GM12878 (cell line): ENCODE measurements around the gene UPF1. TPM values are rescaled to one million over a fixed set of nuclear protein-coding genes. Genes with fewer than 3 reads are reported as not detected.
A peak's percentile ranks its signal among the peaks of the same experiment; 100 is the strongest.

Experiments used
- ATAC-seq: fragments of 200-7000 bp; cut with Tn5 transposase; 3 replicates; pipeline ENCODE4 v1.9.1; 2020; ENCODE audit warnings: mild to moderate bottlenecking, moderate library complexity
- BruUV-seq: library from RNA; stranded (reverse); fragments of 400-500 nt; replicated peaks from 2 replicates; lab custom pipeline; 2021; lab: Mats Ljungman, UMichigan
- CTCF ChIA-PET: fragments of 300-600 bp; sonication (Branson Sonifier 250); formaldehyde crosslinking; extraction: SDS; loops from one replicate; lab custom pipeline; 2021; ENCODE audit warnings: inconsistent platforms; lab: Yijun Ruan, JAX
- POLR2A ChIA-PET: fragments of 350-600 bp; formaldehyde crosslinking; extraction: SDS; loops from one replicate; lab custom pipeline; 2021; ENCODE audit warnings: inconsistent platforms; lab: Charles Lee
- RAD21 ChIA-PET: fragments of 300-600 bp; sonication (Branson Sonifier 250); formaldehyde crosslinking; loops from one replicate; lab custom pipeline; 2023; ENCODE audit warnings: antibody characterized with exemption; ENCODE audit not compliant: unreplicated experiment; lab: Charles Lee
- SMC1A ChIA-PET: fragments of 300-600 bp; sonication (Branson Sonifier 250); formaldehyde crosslinking; loops from one replicate; lab custom pipeline; 2023; ENCODE audit not compliant: unreplicated experiment, uncharacterized antibody; lab: Charles Lee
- DNase-seq: peaks from one replicate; pipeline ENCODE4 v3.0.0-alpha.2; 2011; ENCODE audit warnings: low read depth, low spot score
- FAIRE-seq: peaks from 3 replicates; lab custom pipeline; 2011; peaks lifted over from hg19 to GRCh38; lab: Jason Lieb, UNC
- H2AFZ ChIP-seq: 2 replicates; pipeline ENCODE4 v1.6.0; 2011; ENCODE audit warnings: low read depth, low read length, control low read depth; ENCODE audit not compliant: control insufficient read depth
- H3K27ac ChIP-seq: 2 replicates; pipeline ENCODE4 v1.5.1; 2011; ENCODE audit warnings: control low read depth; ENCODE audit not compliant: control insufficient read depth, insufficient read depth
- H3K27me3 ChIP-seq, 2 experiments: replicated peaks in 1 of 2; 2 replicates each; pipeline versions ENCODE4 v1.6.0 to v1.6.1; 2011; ENCODE audit warnings: low read length in 1 of 2; ENCODE audit not compliant: control insufficient read depth in 2 of 2, insufficient read depth in 2 of 2
- H3K36me3 ChIP-seq, 2 experiments: 2 replicates each; pipeline ENCODE4 v1.5.1; 2011; ENCODE audit warnings: low read length in 1 of 2; ENCODE audit not compliant: control insufficient read depth in 2 of 2, insufficient read depth in 2 of 2
- H3K4me1 ChIP-seq: 2 replicates; pipeline ENCODE4 v1.6.1; 2011; ENCODE audit warnings: mild to moderate bottlenecking, low read length, moderate library complexity, mixed read lengths; ENCODE audit not compliant: control insufficient read depth, insufficient read depth
- H3K4me2 ChIP-seq: 2 replicates; pipeline ENCODE4 v1.6.0; 2011; ENCODE audit warnings: control low read depth; ENCODE audit not compliant: control insufficient read depth, insufficient read depth
- H3K4me3 ChIP-seq: fragments of 200-600 bp; sonication (generic); 2 replicates; pipeline ENCODE4 v1.5.1; 2016
- H3K79me2 ChIP-seq: 2 replicates; pipeline ENCODE4 v1.6.0; 2011; ENCODE audit warnings: low read length; ENCODE audit not compliant: control insufficient read depth, insufficient read depth
- H3K9ac ChIP-seq: 2 replicates; pipeline ENCODE4 v1.8.0; 2011; ENCODE audit warnings: low read length, control low read depth, mixed read lengths; ENCODE audit not compliant: control insufficient read depth, insufficient read depth
- H3K9me3 ChIP-seq: replicated peaks from 3 replicates; pipeline ENCODE4 v1.5.1; 2011; ENCODE audit warnings: mild to moderate bottlenecking, low read length; ENCODE audit not compliant: control insufficient read depth, insufficient read depth
- H4K20me1 ChIP-seq: 2 replicates; pipeline ENCODE4 v1.6.0; 2011; ENCODE audit not compliant: control insufficient read depth, insufficient read depth
- BACH1 ChIP-seq: fragments of 450-650 bp; IDR thresholded peaks from 2 replicates; pipeline ENCODE4 v1.6.1; 2017; ENCODE audit warnings: mild to moderate bottlenecking, borderline replicate concordance
- CBFB ChIP-seq: IDR thresholded peaks from 2 replicates; pipeline ENCODE4 v1.6.1; 2016; ENCODE audit warnings: antibody characterized with exemption, low read depth
- JUNB ChIP-seq: IDR thresholded peaks from 2 replicates; pipeline ENCODE4 v1.6.1; 2016; ENCODE audit warnings: antibody characterized with exemption, mild to moderate bottlenecking
- KAT2A ChIP-seq: conservative IDR thresholded peaks from 2 replicates; pipeline ENCODE4 v1.6.1; 2011; ENCODE audit warnings: low read depth, low read length; ENCODE audit not compliant: control insufficient read depth
- NRF1 ChIP-seq: conservative IDR thresholded peaks from 2 replicates; pipeline ENCODE4 v1.6.1; 2011; ENCODE audit warnings: mild to moderate bottlenecking, low read depth, low read length, improper control_type of control experiment
- PML ChIP-seq: IDR thresholded peaks from 2 replicates; pipeline ENCODE4 v1.6.1; 2012; ENCODE audit warnings: low read length, inconsistent platforms
- POLR2AphosphoS5 ChIP-seq: IDR thresholded peaks from 2 replicates; pipeline ENCODE4 v1.6.1; 2011; ENCODE audit warnings: mild to moderate bottlenecking, low read length, inconsistent platforms
- RUNX3 ChIP-seq: IDR thresholded peaks from 2 replicates; pipeline ENCODE4 v1.6.1; 2012; ENCODE audit warnings: low read length, inconsistent platforms
- SIN3A ChIP-seq: IDR thresholded peaks from 2 replicates; pipeline ENCODE4 v1.6.1; 2012; ENCODE audit warnings: low read depth, low read length, improper control_type of control experiment
- YY1 ChIP-seq: IDR thresholded peaks from 2 replicates; pipeline ENCODE4 v1.6.1; 2011; ENCODE audit warnings: low read depth, mild to moderate bottlenecking, low read length
- WGBS: methylation state at CpG from one replicate; pipeline ENCODE4 v1.1.6; 2016; ENCODE audit warnings: low lambda C conversion rate; ENCODE audit not compliant: insufficient replicate concordance, insufficient coverage; ENCODE audit errors: missing lambda C conversion rate; 5-methylcytosine and 5-hydroxymethylcytosine counted together
- in situ Hi-C: fragments of 300-500 bp; cut with MboI; formaldehyde crosslinking; loops from 9 replicates; pipeline ENCODE4 v1.14.3; 2018; ENCODE audit warnings: mixed read lengths
- intact Hi-C: fragments of 100-400 bp; cut with micrococcal nuclease; formaldehyde crosslinking; loops from one replicate; pipeline ENCODE4 v1.14.2; 2022; ENCODE audit not compliant: unreplicated experiment
- polyA plus RNA-seq, 11 experiments: library from polyadenylated mRNA; depleted of rRNA in 4 of 11; unstranded in 6 of 11; stranded (reverse) in 5 of 11; fragments of >200 nt; fragmentation: Nextera tagmentation in 4 of 11; fragmentation: Illumina TruSeq in 1 of 11; extraction: Ambion mirVana in 4 of 11; extraction: Trizol in 1 of 11; gene quantifications; 1 replicate in 1 of 11; 2 replicates in 10 of 11; pipeline versions ENCODE4 v1.2.1 to v1.2.3, GENCODE V29; 2011 to 2016; ENCODE audit warnings: inconsistent platforms in 2 of 11, missing spikeins in 2 of 11, low read depth in 1 of 11
- total RNA-seq, 4 experiments: library from RNA; depleted of rRNA in 3 of 4; stranded (reverse); fragments of >200 nt in 3 of 4; fragmentation: Illumina TruSeq in 1 of 4; extraction: Trizol in 1 of 4; gene quantifications; 2 replicates each; pipeline versions ENCODE4 v1.2.1 to v1.2.3, GENCODE V29; 2013 to 2021
- TF ChIP-seq, protein P1 (sequence below): fragments of 450-650 bp; IDR thresholded peaks from 2 replicates; pipeline ENCODE4 v1.6.1; 2016; ENCODE audit warnings: mild to moderate bottlenecking
- TF ChIP-seq, protein P2 (sequence below): fragments of 450-650 bp; IDR thresholded peaks from 2 replicates; pipeline ENCODE4 v1.6.1; 2017; ENCODE audit warnings: low read depth, mild to moderate bottlenecking, moderate library complexity
- TF ChIP-seq, protein P3 (sequence below): IDR thresholded peaks from 2 replicates; pipeline ENCODE4 v1.6.1; 2012; ENCODE audit warnings: low read depth, low read length, improper control_type of control experiment

UPF1 gene
- total and polyA plus RNA-seq, 10 of the 15 experiments (the other 5 are each of a cell fraction or from before 2014, with no cell fraction given) = 0.58 to 80.9 (median 18.7) TPM

DNA sequence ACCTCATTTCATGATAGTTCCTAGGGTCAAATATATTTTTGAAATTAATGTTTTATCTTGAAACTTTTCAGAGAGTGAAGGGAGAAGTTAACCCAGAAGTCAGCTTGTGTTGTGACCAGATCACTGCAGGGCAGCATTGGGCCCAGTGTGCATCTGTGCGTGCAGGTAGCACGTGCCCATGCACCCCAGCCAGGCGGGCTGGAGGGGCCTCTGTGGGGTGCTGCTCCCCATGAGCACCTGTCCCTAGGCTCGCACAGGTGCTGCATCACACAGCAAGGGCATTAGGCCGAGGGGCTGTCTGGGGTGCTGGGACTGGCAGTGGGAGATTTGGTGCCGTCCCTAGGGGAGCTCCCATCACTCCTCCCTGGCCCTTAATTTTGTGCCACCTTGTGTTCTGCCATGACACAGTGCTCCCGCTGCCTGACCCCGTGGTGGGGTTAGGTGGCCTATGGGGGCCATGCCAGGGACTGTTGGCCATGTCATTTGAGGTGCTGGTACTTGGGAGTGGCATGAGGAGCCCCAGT lies 13.1 kb downstream of the UPF1 start:
- TF ChIP-seq YY1 (no peak), SIN3A (no peak), BACH1 (no peak), POLR2AphosphoS5 (peak; percentile 43; the same call in 1 of the 2 replicates)
- no peak overlapping the region for H2AFZ ChIP-seq
- no peak overlapping the region; the same call in 1 of the 2 replicates for H3K4me2 ChIP-seq
- no peak overlapping the region for H3K27ac ChIP-seq
- ChIA-PET CTCF (interaction anchor here (1.0 to 7.4 kb wide), 3 partner anchors 10 to 394 kb away, joined by 3 to 109 read pairs (median 3); partner anchors contain the start of genes REX1BD and UPF1), RAD21 (interaction anchor here (1.2 kb wide), 1 partner anchor 75 kb away, joined by 4 read pairs; the partner anchor contains the start of genes COPE and DDX49), SMC1A (interaction anchor here (1.1 to 4.5 kb wide), 3 partner anchors 8 to 252 kb away, joined by 3 to 24 read pairs (median 3); partner anchors contain the start of gene UPF1), POLR2A (interaction anchor here (1.3 kb wide), 2 partner anchors 11 to 13 kb away, joined by 5 to 6 read pairs; partner anchors contain the start of gene UPF1)
- H3K4me1 ChIP-seq = peaks cover 60% of the 10 kb centered on the region
- in situ Hi-C loops = no loop called here
- no peak for ATAC-seq
- no peak for FAIRE-seq
- H3K36me3 ChIP-seq = peaks cover 3 to 27% of the 10 kb centered on the region in 2 experiments; a peak in 3 of 4 replicates
- H3K27me3 ChIP-seq = no peaks in the 10 kb centered on the region
- H3K79me2 ChIP-seq = peaks cover 85% of the 10 kb centered on the region
- no peak overlapping the region for H3K4me3 ChIP-seq
- DNase-seq = no peak
- H4K20me1 ChIP-seq = peaks cover 43% of the 10 kb centered on the region
- WGBS = 83% methylated on average over 8 of the region's 8 CpGs
- BruUV-seq = no TSS peak
- intact Hi-C loops = loop anchor here (5.0 to 10.0 kb wide), 4 partner anchors 73 to 390 kb away; partner anchors contain the start of genes CRTC1 and REX1BD
- H3K9me3 ChIP-seq = no peaks in the 10 kb centered on the region
- no peak overlapping the region for H3K9ac ChIP-seq

DNA sequence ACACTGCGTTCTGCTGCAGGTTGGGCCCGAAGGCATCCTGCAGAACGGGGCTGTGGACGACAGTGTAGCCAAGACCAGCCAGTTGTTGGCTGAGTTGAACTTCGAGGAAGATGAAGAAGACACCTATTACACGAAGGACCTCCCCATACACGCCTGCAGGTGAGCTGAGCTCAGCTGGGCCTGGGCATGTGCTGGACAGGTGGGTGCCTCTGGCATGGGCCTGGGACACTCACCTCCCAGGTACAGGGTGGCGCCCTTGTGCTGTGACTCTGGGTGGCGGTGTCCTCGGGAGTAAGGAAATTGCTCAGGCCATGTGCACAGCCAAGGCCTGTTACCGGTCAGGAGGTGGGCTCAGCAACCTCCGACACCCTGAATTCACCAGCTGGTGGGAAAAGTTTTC lies 14.2 kb downstream of the UPF1 start:
- in situ Hi-C loops (no loop called here), intact Hi-C loops (loop anchor here (5.0 to 10.0 kb wide), 4 partner anchors 74 to 391 kb away; partner anchors contain the start of genes CRTC1 and REX1BD)
- Histone ChIP-seq H3K9ac (no peak overlapping the region), H4K20me1 (peaks cover 33% of the 10 kb centered on the region), H3K27ac (no peak overlapping the region), H3K27me3 (no peaks in the 10 kb centered on the region), H3K4me3 (no peak overlapping the region), H3K36me3 (peaks cover 3 to 32% of the 10 kb centered on the region in 2 experiments; a peak in 3 of 4 replicates), H3K79me2 (peaks cover 76% of the 10 kb centered on the region), H3K4me2 (no peak overlapping the region), H3K4me1 (peaks cover 56% of the 10 kb centered on the region), H2AFZ (no peak overlapping the region), H3K9me3 (no peaks in the 10 kb centered on the region)
- BruUV-seq = no TSS peak
- FAIRE-seq = no peak
- SMC1A ChIA-PET = interaction anchor here (1.1 to 4.5 kb wide), 3 partner anchors 10 to 169 kb away, joined by 3 to 24 read pairs (median 6); partner anchors contain the start of gene UPF1
- RAD21 ChIA-PET = no interaction called here
- CTCF ChIA-PET = interaction anchor here (0.6 to 7.4 kb wide), 7 partner anchors 10 to 258 kb away, joined by 3 to 109 read pairs (median 4); partner anchors contain the start of gene UPF1
- no peak for ATAC-seq
- no peak for DNase-seq
- 93% methylated on average over 12 of the region's 12 CpGs for WGBS
- POLR2A ChIA-PET = interaction anchor here (0.9 kb wide), 1 partner anchor 13 kb away, joined by 3 read pairs; no protein-coding TSS in a partner anchor
- TF ChIP-seq, protein P1, sequence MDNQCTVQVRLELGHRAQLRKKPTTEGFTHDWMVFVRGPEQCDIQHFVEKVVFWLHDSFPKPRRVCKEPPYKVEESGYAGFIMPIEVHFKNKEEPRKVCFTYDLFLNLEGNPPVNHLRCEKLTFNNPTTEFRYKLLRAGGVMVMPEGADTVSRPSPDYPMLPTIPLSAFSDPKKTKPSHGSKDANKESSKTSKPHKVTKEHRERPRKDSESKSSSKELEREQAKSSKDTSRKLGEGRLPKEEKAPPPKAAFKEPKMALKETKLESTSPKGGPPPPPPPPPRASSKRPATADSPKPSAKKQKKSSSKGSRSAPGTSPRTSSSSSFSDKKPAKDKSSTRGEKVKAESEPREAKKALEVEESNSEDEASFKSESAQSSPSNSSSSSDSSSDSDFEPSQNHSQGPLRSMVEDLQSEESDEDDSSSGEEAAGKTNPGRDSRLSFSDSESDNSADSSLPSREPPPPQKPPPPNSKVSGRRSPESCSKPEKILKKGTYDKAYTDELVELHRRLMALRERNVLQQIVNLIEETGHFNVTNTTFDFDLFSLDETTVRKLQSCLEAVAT = no peak
- TF ChIP-seq CBFB = no peak
- TF ChIP-seq PML = no peak
- TF ChIP-seq, protein P2, sequence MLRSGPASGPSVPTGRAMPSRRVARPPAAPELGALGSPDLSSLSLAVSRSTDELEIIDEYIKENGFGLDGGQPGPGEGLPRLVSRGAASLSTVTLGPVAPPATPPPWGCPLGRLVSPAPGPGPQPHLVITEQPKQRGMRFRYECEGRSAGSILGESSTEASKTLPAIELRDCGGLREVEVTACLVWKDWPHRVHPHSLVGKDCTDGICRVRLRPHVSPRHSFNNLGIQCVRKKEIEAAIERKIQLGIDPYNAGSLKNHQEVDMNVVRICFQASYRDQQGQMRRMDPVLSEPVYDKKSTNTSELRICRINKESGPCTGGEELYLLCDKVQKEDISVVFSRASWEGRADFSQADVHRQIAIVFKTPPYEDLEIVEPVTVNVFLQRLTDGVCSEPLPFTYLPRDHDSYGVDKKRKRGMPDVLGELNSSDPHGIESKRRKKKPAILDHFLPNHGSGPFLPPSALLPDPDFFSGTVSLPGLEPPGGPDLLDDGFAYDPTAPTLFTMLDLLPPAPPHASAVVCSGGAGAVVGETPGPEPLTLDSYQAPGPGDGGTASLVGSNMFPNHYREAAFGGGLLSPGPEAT = no peak
- no peak for TF ChIP-seq KAT2A
- TF ChIP-seq, protein P3, sequence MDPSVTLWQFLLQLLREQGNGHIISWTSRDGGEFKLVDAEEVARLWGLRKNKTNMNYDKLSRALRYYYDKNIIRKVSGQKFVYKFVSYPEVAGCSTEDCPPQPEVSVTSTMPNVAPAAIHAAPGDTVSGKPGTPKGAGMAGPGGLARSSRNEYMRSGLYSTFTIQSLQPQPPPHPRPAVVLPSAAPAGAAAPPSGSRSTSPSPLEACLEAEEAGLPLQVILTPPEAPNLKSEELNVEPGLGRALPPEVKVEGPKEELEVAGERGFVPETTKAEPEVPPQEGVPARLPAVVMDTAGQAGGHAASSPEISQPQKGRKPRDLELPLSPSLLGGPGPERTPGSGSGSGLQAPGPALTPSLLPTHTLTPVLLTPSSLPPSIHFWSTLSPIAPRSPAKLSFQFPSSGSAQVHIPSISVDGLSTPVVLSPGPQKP = no peak
- no peak for TF ChIP-seq NRF1
- no peak for TF ChIP-seq JUNB
- no peak for TF ChIP-seq RUNX3
